ENCODE measurements around the gene UBL4B. TPM values are rescaled to one million over a fixed set of nuclear protein-coding genes. Genes with fewer than 3 reads are reported as not detected.
"Not testable (repeated sequence)": the region's sequence is repeated elsewhere in the genome, so short reads cannot be mapped to it uniquely, and the experiment has no call there.

The UBL4B gene
- total and polyA plus RNA-seq, 10 donors, result not detected

DNA sequence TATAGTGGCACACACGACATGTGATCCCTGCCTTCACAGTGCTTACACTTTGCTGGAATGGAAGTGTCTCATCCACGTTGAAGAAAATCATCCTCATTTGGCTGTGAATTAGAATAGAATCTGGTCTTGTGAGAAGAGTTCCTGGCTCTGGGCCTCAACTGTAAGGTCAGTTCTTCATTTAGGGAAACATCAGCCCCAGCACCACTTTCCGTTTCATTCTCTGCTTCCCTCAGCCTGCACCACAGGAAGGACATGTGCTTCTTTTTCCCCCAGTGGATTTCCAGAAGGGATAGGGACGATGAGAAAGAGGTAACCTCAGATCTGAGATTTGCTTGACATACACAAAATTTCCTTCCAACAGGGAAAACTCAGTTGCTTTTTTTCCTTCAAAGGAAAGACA, 38.1 kb upstream of the UBL4B start:
- no peak for DNase-seq
- intact Hi-C loops (cut with DNase I; ENCODE audit: low total_unique reads), result no loop called here
- Histone ChIP-seq H3K9me3 (no peaks in the 10 kb centered on the region), H3K36me3 (no peaks in the 10 kb centered on the region), H3K27me3 (replicated peaks in 1 of 7) (peaks cover 11 to 56% (median 36%) of the 10 kb centered on the region in 7 donors), H3K27ac (no peak overlapping the region), H3K4me1 (peaks cover 11 to 20% (median 13%) of the 10 kb centered on the region in 6 donors), H3K4me3 (no peak overlapping the region)
- 48 to 68% (median 56%) methylated on average over 4 of the region's 4 CpGs for WGBS, 5 donors
- no peak for TF ChIP-seq CTCF (IDR thresholded peaks at IDR 0.05 in 8 of 11, conservative IDR thresholded peaks at IDR 0.05 in 3 of 11)

GRCh38 chr1:110076789-110077500, 35.3 kb upstream of the UBL4B start:
- no peak overlapping the region for H3K27ac ChIP-seq
- no peak for DNase-seq
- no peaks in the 10 kb centered on the region for H3K36me3 ChIP-seq
- no peaks in the 10 kb centered on the region for H3K4me1 ChIP-seq
- H3K4me3 ChIP-seq, result no peak overlapping the region
- H3K27me3 ChIP-seq (replicated peaks in 1 of 7), result peaks cover 0 to 33% (median 8%) of the 10 kb centered on the region in 7 donors
- WGBS, 5 donors, result 82 to 88% (median 85%) methylated on average over 3 of the region's 3 CpGs
- H3K9me3 ChIP-seq, result no peaks in the 10 kb centered on the region
- intact Hi-C loops (cut with DNase I; ENCODE audit: low total_unique reads), result no loop called here
- TF ChIP-seq CTCF (IDR thresholded peaks at IDR 0.05 in 8 of 11, conservative IDR thresholded peaks at IDR 0.05 in 3 of 11) (no peak), POLR2AphosphoS5 (IDR thresholded peaks at IDR 0.05) (no peak), POLR2A (IDR thresholded peaks at IDR 0.05) (no peak)

DNA sequence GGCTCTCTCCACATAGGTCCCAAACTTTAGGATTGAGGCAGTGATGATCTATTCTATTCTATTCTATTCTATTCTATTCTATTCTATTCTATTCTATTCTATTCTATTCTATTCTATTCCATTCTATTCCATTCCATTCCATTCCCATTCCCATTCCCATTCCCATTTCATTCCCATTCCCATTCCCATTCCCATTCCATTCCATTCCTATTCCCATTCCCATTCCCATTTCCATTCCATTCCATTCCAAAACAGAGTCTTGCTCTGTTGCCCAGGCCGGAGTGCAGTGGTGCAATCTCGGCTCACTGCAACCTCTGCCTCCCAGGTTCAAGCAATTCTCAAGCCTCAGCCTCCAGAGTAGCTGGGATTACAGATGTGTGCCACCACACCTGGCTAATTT, 32.2 kb upstream of the UBL4B start:
- H3K4me3 ChIP-seq; H3K36me3 ChIP-seq; H3K27ac ChIP-seq; H3K9me3 ChIP-seq; intact Hi-C loops (cut with DNase I; ENCODE audit: low total_unique reads); DNase-seq: not testable (repeated sequence)
- Histone ChIP-seq H3K4me1 (peaks cover 4 to 23% (median 22%) of the 10 kb centered on the region in 6 donors), H3K27me3 (replicated peaks in 1 of 7) (peaks cover 0 to 46% (median 13%) of the 10 kb centered on the region in 7 donors)
- 95 to 100% (median 97%) methylated on average over 2 of the region's 2 CpGs for WGBS, 5 donors

GRCh38 chr1:110081061-110081460, 31.2 kb upstream of the UBL4B start:
- no peak overlapping the region for H3K27ac ChIP-seq
- no peak for DNase-seq
- H3K36me3 ChIP-seq, result no peaks in the 10 kb centered on the region
- intact Hi-C loops (cut with DNase I; ENCODE audit: low total_unique reads), result no loop called here
- H3K4me1 ChIP-seq, result peaks cover 4 to 30% (median 24%) of the 10 kb centered on the region in 6 donors
- H3K9me3 ChIP-seq, result no peaks in the 10 kb centered on the region
- peaks cover 0 to 52% (median 13%) of the 10 kb centered on the region in 7 donors for H3K27me3 ChIP-seq (replicated peaks in 1 of 7)
- WGBS, 5 donors, result 94 to 95% (median 95%) methylated on average over 5 of the region's 5 CpGs
- H3K4me3 ChIP-seq, result no peak overlapping the region
- TF ChIP-seq POLR2AphosphoS5 (IDR thresholded peaks at IDR 0.05), result no peak
- no peak for TF ChIP-seq CTCF (IDR thresholded peaks at IDR 0.05 in 8 of 11, conservative IDR thresholded peaks at IDR 0.05 in 3 of 11)
- no peak for TF ChIP-seq POLR2A (IDR thresholded peaks at IDR 0.05)

All from spleen (tissue), 11 donors.